ENCODE results near the gene DHODH.

- TF ChIP-seq CTCF (IDR thresholded peaks at IDR 0.05), result no peak
- no peak for TF ChIP-seq POLR2A (IDR thresholded peaks at IDR 0.05)
These were observed 36.2 kb upstream of the DHODH start for GRCh38 chr16:71972356-71972755.

All from breast epithelium (tissue), 3 donors.